ENCODE measurements around the gene AEBP1.

GRCh38 chr7:44140341-44140740 is 36.2 kb downstream of the AEBP1 start:
- TF ChIP-seq, protein P1, sequence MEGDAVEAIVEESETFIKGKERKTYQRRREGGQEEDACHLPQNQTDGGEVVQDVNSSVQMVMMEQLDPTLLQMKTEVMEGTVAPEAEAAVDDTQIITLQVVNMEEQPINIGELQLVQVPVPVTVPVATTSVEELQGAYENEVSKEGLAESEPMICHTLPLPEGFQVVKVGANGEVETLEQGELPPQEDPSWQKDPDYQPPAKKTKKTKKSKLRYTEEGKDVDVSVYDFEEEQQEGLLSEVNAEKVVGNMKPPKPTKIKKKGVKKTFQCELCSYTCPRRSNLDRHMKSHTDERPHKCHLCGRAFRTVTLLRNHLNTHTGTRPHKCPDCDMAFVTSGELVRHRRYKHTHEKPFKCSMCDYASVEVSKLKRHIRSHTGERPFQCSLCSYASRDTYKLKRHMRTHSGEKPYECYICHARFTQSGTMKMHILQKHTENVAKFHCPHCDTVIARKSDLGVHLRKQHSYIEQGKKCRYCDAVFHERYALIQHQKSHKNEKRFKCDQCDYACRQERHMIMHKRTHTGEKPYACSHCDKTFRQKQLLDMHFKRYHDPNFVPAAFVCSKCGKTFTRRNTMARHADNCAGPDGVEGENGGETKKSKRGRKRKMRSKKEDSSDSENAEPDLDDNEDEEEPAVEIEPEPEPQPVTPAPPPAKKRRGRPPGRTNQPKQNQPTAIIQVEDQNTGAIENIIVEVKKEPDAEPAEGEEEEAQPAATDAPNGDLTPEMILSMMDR (conservative IDR thresholded peaks at IDR 0.05 in 1 of 2, IDR thresholded peaks at IDR 0.05 in 1 of 2; ENCODE audit: low read depth in 1 of 2, low read length in 2 of 2): no peak
- TF ChIP-seq EZH2 (IDR thresholded peaks at IDR 0.05; ENCODE audit: low read length, missing control alignments): no peak

Data from fibroblast of lung (primary cell).